GM12878 (cell line): ENCODE results near the gene PSMD8. TPM values are rescaled to one million over a fixed set of nuclear protein-coding genes. Genes with fewer than 3 reads are reported as not detected.

Source experiments
- ATAC-seq: fragments of 200-7000 bp; cut with Tn5 transposase; 3 replicates; pipeline ENCODE4 v1.9.1; 2020; ENCODE audit warnings: mild to moderate bottlenecking, moderate library complexity
- BruUV-seq: library from RNA; stranded (reverse); fragments of 400-500 nt; replicated peaks from 2 replicates; lab custom pipeline; 2021; lab: Mats Ljungman, UMichigan
- CTCF ChIA-PET: fragments of 300-600 bp; sonication (Branson Sonifier 250); formaldehyde crosslinking; extraction: SDS; loops from one replicate; lab custom pipeline; 2021; ENCODE audit warnings: inconsistent platforms; lab: Yijun Ruan, JAX
- POLR2A ChIA-PET: fragments of 350-600 bp; formaldehyde crosslinking; extraction: SDS; loops from one replicate; lab custom pipeline; 2021; ENCODE audit warnings: inconsistent platforms; lab: Charles Lee
- RAD21 ChIA-PET: fragments of 300-600 bp; sonication (Branson Sonifier 250); formaldehyde crosslinking; loops from one replicate; lab custom pipeline; 2023; ENCODE audit warnings: antibody characterized with exemption; ENCODE audit not compliant: unreplicated experiment; lab: Charles Lee
- SMC1A ChIA-PET: fragments of 300-600 bp; sonication (Branson Sonifier 250); formaldehyde crosslinking; loops from one replicate; lab custom pipeline; 2023; ENCODE audit not compliant: unreplicated experiment, uncharacterized antibody; lab: Charles Lee
- DNase-seq: peaks from one replicate; pipeline ENCODE4 v3.0.0-alpha.2; 2011; ENCODE audit warnings: low read depth, low spot score
- FAIRE-seq: peaks from 3 replicates; lab custom pipeline; 2011; peaks lifted over from hg19 to GRCh38; lab: Jason Lieb, UNC
- H2AFZ ChIP-seq: 2 replicates; pipeline ENCODE4 v1.6.0; 2011; ENCODE audit warnings: low read depth, low read length, control low read depth; ENCODE audit not compliant: control insufficient read depth
- H3K27ac ChIP-seq: 2 replicates; pipeline ENCODE4 v1.5.1; 2011; ENCODE audit warnings: control low read depth; ENCODE audit not compliant: control insufficient read depth, insufficient read depth
- H3K27me3 ChIP-seq, 2 experiments: replicated peaks in 1 of 2; 2 replicates each; pipeline versions ENCODE4 v1.6.0 to v1.6.1; 2011; ENCODE audit warnings: low read length in 1 of 2; ENCODE audit not compliant: control insufficient read depth in 2 of 2, insufficient read depth in 2 of 2
- H3K36me3 ChIP-seq, 2 experiments: 2 replicates each; pipeline ENCODE4 v1.5.1; 2011; ENCODE audit warnings: low read length in 1 of 2; ENCODE audit not compliant: control insufficient read depth in 2 of 2, insufficient read depth in 2 of 2
- H3K4me1 ChIP-seq: 2 replicates; pipeline ENCODE4 v1.6.1; 2011; ENCODE audit warnings: mild to moderate bottlenecking, low read length, moderate library complexity, mixed read lengths; ENCODE audit not compliant: control insufficient read depth, insufficient read depth
- H3K4me2 ChIP-seq: 2 replicates; pipeline ENCODE4 v1.6.0; 2011; ENCODE audit warnings: control low read depth; ENCODE audit not compliant: control insufficient read depth, insufficient read depth
- H3K4me3 ChIP-seq: fragments of 200-600 bp; sonication (generic); 2 replicates; pipeline ENCODE4 v1.5.1; 2016
- H3K79me2 ChIP-seq: 2 replicates; pipeline ENCODE4 v1.6.0; 2011; ENCODE audit warnings: low read length; ENCODE audit not compliant: control insufficient read depth, insufficient read depth
- H3K9ac ChIP-seq: 2 replicates; pipeline ENCODE4 v1.8.0; 2011; ENCODE audit warnings: low read length, control low read depth, mixed read lengths; ENCODE audit not compliant: control insufficient read depth, insufficient read depth
- H3K9me3 ChIP-seq: replicated peaks from 3 replicates; pipeline ENCODE4 v1.5.1; 2011; ENCODE audit warnings: mild to moderate bottlenecking, low read length; ENCODE audit not compliant: control insufficient read depth, insufficient read depth
- H4K20me1 ChIP-seq: 2 replicates; pipeline ENCODE4 v1.6.0; 2011; ENCODE audit not compliant: control insufficient read depth, insufficient read depth
- ASH2L ChIP-seq: fragments of 300-600, 200-600 bp; sonication (generic); IDR thresholded peaks from 2 replicates; pipeline ENCODE4 v1.6.1; 2017; ENCODE audit warnings: low read depth, mild to moderate bottlenecking, borderline replicate concordance
- BACH1 ChIP-seq: fragments of 450-650 bp; IDR thresholded peaks from 2 replicates; pipeline ENCODE4 v1.6.1; 2017; ENCODE audit warnings: mild to moderate bottlenecking, borderline replicate concordance
- NFYB ChIP-seq: IDR thresholded peaks from 2 replicates; pipeline ENCODE4 v1.6.1; 2011; ENCODE audit warnings: low read depth, mild to moderate bottlenecking, low read length, improper control_type of control experiment, moderate library complexity; ENCODE audit not compliant: insufficient read depth
- NR2C2 ChIP-seq: IDR thresholded peaks from 2 replicates; pipeline ENCODE4 v1.6.1; 2011; ENCODE audit warnings: borderline replicate concordance, low read depth; ENCODE audit not compliant: control insufficient read depth, insufficient read length
- RBBP5 ChIP-seq: fragments of 200-600 bp; sonication (generic); conservative IDR thresholded peaks from 2 replicates; pipeline ENCODE4 v1.6.1; 2016
- SMC3 ChIP-seq: IDR thresholded peaks from 2 replicates; pipeline ENCODE4 v1.6.1; 2011; ENCODE audit warnings: low read length, improper control_type of control experiment, borderline replicate concordance
- SRF ChIP-seq, 2 experiments: IDR thresholded peaks; 2 replicates each; pipeline ENCODE4 v1.6.1; 2011; ENCODE audit warnings: low read depth in 2 of 2, low read length in 2 of 2, mild to moderate bottlenecking in 1 of 2, moderate library complexity in 1 of 2
- YBX1 ChIP-seq: fragments of 450-650 bp; IDR thresholded peaks from 2 replicates; pipeline ENCODE4 v1.6.1; 2016; ENCODE audit warnings: antibody characterized with exemption
- YY1 ChIP-seq: IDR thresholded peaks from 2 replicates; pipeline ENCODE4 v1.6.1; 2011; ENCODE audit warnings: low read depth, mild to moderate bottlenecking, low read length
- ZSCAN29 ChIP-seq: fragments of 450-650 bp; IDR thresholded peaks from 2 replicates; pipeline ENCODE4 v1.6.1; 2017; ENCODE audit warnings: mild to moderate bottlenecking, moderate library complexity
- WGBS: methylation state at CpG from one replicate; pipeline ENCODE4 v1.1.6; 2016; ENCODE audit warnings: low lambda C conversion rate; ENCODE audit not compliant: insufficient replicate concordance, insufficient coverage; ENCODE audit errors: missing lambda C conversion rate; 5-methylcytosine and 5-hydroxymethylcytosine counted together
- in situ Hi-C: fragments of 300-500 bp; cut with MboI; formaldehyde crosslinking; loops from 9 replicates; pipeline ENCODE4 v1.14.3; 2018; ENCODE audit warnings: mixed read lengths
- intact Hi-C: fragments of 100-400 bp; cut with micrococcal nuclease; formaldehyde crosslinking; loops from one replicate; pipeline ENCODE4 v1.14.2; 2022; ENCODE audit not compliant: unreplicated experiment
- polyA plus RNA-seq, 11 experiments: library from polyadenylated mRNA; depleted of rRNA in 4 of 11; unstranded in 6 of 11; stranded (reverse) in 5 of 11; fragments of >200 nt; fragmentation: Nextera tagmentation in 4 of 11; fragmentation: Illumina TruSeq in 1 of 11; extraction: Ambion mirVana in 4 of 11; extraction: Trizol in 1 of 11; gene quantifications; 1 replicate in 1 of 11; 2 replicates in 10 of 11; pipeline versions ENCODE4 v1.2.1 to v1.2.3, GENCODE V29; 2011 to 2016; ENCODE audit warnings: inconsistent platforms in 2 of 11, missing spikeins in 2 of 11, low read depth in 1 of 11
- total RNA-seq, 4 experiments: library from RNA; depleted of rRNA in 3 of 4; stranded (reverse); fragments of >200 nt in 3 of 4; fragmentation: Illumina TruSeq in 1 of 4; extraction: Trizol in 1 of 4; gene quantifications; 2 replicates each; pipeline versions ENCODE4 v1.2.1 to v1.2.3, GENCODE V29; 2013 to 2021
- TF ChIP-seq, protein P1 (sequence below): fragments of 450-650 bp; IDR thresholded peaks from 2 replicates; pipeline ENCODE4 v1.6.1; 2018; ENCODE audit warnings: mild to moderate bottlenecking, low read depth, moderate library complexity; ENCODE audit not compliant: partially characterized antibody
- TF ChIP-seq, protein P2 (sequence below): fragments of 450-650 bp; IDR thresholded peaks from 2 replicates; pipeline ENCODE4 v1.6.1; 2016; ENCODE audit warnings: mild to moderate bottlenecking
- TF ChIP-seq, protein P3 (sequence below): fragments of 450-650 bp; IDR thresholded peaks from 2 replicates; pipeline ENCODE4 v1.6.1; 2016; ENCODE audit warnings: mild to moderate bottlenecking

The PSMD8 gene
- total and polyA plus RNA-seq, 10 of the 15 experiments (the other 5 are each of a cell fraction or from before 2014, with no cell fraction given): 81.2 to 409 (median 268) TPM

DNA sequence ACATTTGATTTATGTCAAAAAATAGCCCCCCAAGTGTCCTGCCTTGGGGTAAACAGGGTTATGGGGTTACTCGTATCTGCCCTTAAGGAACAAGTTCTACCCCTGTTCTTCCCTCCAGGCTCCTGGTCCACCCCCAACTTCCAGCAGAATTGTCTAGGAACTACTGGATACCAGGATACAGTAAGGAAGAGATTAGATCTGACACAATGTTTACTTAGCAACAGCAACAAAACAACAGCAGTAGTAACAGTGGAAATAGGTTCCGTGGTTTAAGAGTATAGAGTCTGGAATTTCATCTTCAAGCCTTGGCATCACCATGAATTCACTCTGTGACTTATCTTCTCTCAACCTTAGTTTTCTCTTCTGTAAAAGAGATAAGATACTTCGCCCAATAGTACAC is 26.8 kb downstream of the PSMD8 start (continued):
- TF ChIP-seq, protein P1, sequence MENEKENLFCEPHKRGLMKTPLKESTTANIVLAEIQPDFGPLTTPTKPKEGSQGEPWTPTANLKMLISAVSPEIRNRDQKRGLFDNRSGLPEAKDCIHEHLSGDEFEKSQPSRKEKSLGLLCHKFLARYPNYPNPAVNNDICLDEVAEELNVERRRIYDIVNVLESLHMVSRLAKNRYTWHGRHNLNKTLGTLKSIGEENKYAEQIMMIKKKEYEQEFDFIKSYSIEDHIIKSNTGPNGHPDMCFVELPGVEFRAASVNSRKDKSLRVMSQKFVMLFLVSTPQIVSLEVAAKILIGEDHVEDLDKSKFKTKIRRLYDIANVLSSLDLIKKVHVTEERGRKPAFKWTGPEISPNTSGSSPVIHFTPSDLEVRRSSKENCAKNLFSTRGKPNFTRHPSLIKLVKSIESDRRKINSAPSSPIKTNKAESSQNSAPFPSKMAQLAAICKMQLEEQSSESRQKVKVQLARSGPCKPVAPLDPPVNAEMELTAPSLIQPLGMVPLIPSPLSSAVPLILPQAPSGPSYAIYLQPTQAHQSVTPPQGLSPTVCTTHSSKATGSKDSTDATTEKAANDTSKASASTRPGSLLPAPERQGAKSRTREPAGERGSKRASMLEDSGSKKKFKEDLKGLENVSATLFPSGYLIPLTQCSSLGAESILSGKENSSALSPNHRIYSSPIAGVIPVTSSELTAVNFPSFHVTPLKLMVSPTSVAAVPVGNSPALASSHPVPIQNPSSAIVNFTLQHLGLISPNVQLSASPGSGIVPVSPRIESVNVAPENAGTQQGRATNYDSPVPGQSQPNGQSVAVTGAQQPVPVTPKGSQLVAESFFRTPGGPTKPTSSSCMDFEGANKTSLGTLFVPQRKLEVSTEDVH: no peak
- no peak for TF ChIP-seq SRF (IDR thresholded peaks at IDR 0.05; ENCODE audit: low read depth in 2 of 2, low read length in 2 of 2)

DNA sequence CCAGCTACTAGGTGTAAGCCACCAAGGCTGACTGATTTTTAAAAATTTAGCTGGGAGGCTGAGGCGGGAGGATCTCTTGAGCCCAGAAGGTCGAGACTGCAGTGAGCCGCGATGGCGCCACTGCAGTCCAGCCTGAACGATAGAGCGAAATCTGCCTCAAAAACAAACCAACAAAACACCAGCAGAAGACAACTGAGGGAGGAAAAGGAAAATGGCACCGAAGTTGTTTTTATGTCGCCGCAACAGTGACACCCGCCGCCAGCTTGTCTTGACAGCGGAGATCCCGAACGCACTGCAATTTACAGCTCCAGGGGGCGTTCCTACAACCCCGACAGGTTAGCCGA is 28.2 kb downstream of the PSMD8 start:
- ATAC-seq (no peak), FAIRE-seq (peak; percentile 81), DNase-seq (no peak)
- peak overlapping the region; percentile 43; the same call in 1 of the 2 replicates for H3K9ac ChIP-seq
- no peak overlapping the region for H3K27ac ChIP-seq
- no TSS peak for BruUV-seq
- 8% methylated on average over 16 of the region's 18 CpGs for whole genome bisulfite sequencing
- H2AFZ ChIP-seq: peak overlapping the region; percentile 89
- no peaks in the 10 kb centered on the region for H3K36me3 ChIP-seq
- POLR2A ChIA-PET: interaction anchor here (1.0 to 2.7 kb wide), 6 partner anchors 13 to 246 kb away, joined by 3 to 13 read pairs (median 4); partner anchors contain the start of genes GGN, MAP4K1 and PSMD8
- H3K27me3 ChIP-seq: no peaks in the 10 kb centered on the region
- intact Hi-C loops: loop anchor here (5.0 kb wide), 3 partner anchors 105 to 530 kb away; partner anchors contain the start of genes MRPS12 and SARS2
- no peaks in the 10 kb centered on the region for H3K79me2 ChIP-seq
- RAD21 ChIA-PET: interaction anchor here (0.6 to 3.1 kb wide), 48 partner anchors 9 to 569 kb away, joined by 3 to 46 read pairs (median 5); partner anchors contain the start of genes ACTN4, CATSPERG, ECH1 and EIF3K
- peak overlapping the region; percentile 58; the same call in 1 of the 2 replicates for H3K4me3 ChIP-seq
- no peaks in the 10 kb centered on the region for H3K9me3 ChIP-seq
- no peaks in the 10 kb centered on the region for H4K20me1 ChIP-seq
- peak overlapping the region; percentile 77 for H3K4me2 ChIP-seq
- CTCF ChIA-PET: interaction anchor here (0.5 to 3.2 kb wide), 51 partner anchors 9 to 531 kb away, joined by 3 to 30 read pairs (median 4); partner anchors contain the start of genes ACTN4, CATSPERG, EIF3K and GGN
- SMC1A ChIA-PET: interaction anchor here (0.6 to 3.8 kb wide), 21 partner anchors 13 to 532 kb away, joined by 3 to 18 read pairs (median 5); partner anchors contain the start of genes CAPN12, EIF3K, GGN and MAP4K1
- in situ Hi-C loops: loop anchor here (25.0 kb wide), 1 partner anchor 235 kb away; the partner anchor contains the start of gene ACTN4
- H3K4me1 ChIP-seq: no peaks in the 10 kb centered on the region
- 0 out of 2 replicates have a peak, but pooled peaks have one; percentile 29 for TF ChIP-seq BACH1
- TF ChIP-seq ASH2L: no peak
- no peak for TF ChIP-seq ZSCAN29
- TF ChIP-seq, protein P2, sequence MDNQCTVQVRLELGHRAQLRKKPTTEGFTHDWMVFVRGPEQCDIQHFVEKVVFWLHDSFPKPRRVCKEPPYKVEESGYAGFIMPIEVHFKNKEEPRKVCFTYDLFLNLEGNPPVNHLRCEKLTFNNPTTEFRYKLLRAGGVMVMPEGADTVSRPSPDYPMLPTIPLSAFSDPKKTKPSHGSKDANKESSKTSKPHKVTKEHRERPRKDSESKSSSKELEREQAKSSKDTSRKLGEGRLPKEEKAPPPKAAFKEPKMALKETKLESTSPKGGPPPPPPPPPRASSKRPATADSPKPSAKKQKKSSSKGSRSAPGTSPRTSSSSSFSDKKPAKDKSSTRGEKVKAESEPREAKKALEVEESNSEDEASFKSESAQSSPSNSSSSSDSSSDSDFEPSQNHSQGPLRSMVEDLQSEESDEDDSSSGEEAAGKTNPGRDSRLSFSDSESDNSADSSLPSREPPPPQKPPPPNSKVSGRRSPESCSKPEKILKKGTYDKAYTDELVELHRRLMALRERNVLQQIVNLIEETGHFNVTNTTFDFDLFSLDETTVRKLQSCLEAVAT: 0 out of 2 replicates have a peak, but pooled peaks have one; percentile 41
- TF ChIP-seq, protein P1: no peak
- peak; percentile 69; the same call in 1 of the 2 replicates for TF ChIP-seq YY1
- TF ChIP-seq, protein P3, sequence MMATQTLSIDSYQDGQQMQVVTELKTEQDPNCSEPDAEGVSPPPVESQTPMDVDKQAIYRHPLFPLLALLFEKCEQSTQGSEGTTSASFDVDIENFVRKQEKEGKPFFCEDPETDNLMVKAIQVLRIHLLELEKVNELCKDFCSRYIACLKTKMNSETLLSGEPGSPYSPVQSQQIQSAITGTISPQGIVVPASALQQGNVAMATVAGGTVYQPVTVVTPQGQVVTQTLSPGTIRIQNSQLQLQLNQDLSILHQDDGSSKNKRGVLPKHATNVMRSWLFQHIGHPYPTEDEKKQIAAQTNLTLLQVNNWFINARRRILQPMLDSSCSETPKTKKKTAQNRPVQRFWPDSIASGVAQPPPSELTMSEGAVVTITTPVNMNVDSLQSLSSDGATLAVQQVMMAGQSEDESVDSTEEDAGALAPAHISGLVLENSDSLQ: peak; percentile 44; the same call in 1 of the 2 replicates
- no peak for TF ChIP-seq SMC3
- TF ChIP-seq RBBP5: no peak
- no peak for TF ChIP-seq NR2C2
- TF ChIP-seq YBX1: no peak
- no peak for TF ChIP-seq NFYB
